SK-N-SH (cell line): Measurements from ENCODE around the gene C16orf96. TPM values are rescaled to one million over a fixed set of nuclear protein-coding genes. Genes with fewer than 3 reads are reported as not detected.

ENCODE experiments used
- CTCF ChIA-PET: fragments of 300-600, 350-600 bp; formaldehyde crosslinking; extraction: SDS; loops from one replicate; lab custom pipeline; 2021; lab: Yijun Ruan, JAX
- POLR2A ChIA-PET: fragments of 350-600 bp; sonication (Branson Sonifier 250); formaldehyde crosslinking; extraction: SDS; loops from one replicate; lab custom pipeline; 2020; ENCODE audit warnings: antibody characterized with exemption, inconsistent platforms; lab: Yijun Ruan, JAX
- DNase-seq: peaks from one replicate; pipeline ENCODE4 v3.0.0; 2012
- H2AFZ ChIP-seq: fragments of 200-600 bp; sonication (generic); 2 replicates; pipeline ENCODE4 v1.8.1; 2016; ENCODE audit warnings: antibody characterized with exemption, mild to moderate bottlenecking, low read depth
- H3F3A ChIP-seq: fragments of 200-600 bp; sonication (generic); replicated peaks from 2 replicates; pipeline ENCODE3; 2016; ENCODE audit warnings: antibody characterized with exemption, mild to moderate bottlenecking; ENCODE audit not compliant: insufficient read depth
- H3K27ac ChIP-seq, 2 experiments: fragments of 200-500 bp in 1 of 2; fragments of 200-600 bp in 1 of 2; sonication (Bioruptor generic) in 1 of 2; sonication (generic), shearing (Covaris generic) in 1 of 2; 2 replicates each; pipeline versions ENCODE4 v1.5.1 to v1.6.1; 2014 to 2016; ENCODE audit warnings: low read depth in 2 of 2, inconsistent platforms in 1 of 2, low read length in 1 of 2, mild to moderate bottlenecking in 1 of 2, mixed read lengths in 1 of 2
- H3K27me3 ChIP-seq: fragments of 200-600 bp; sonication (generic), shearing (Covaris generic); 2 replicates; pipeline ENCODE4 v1.6.1; 2016; ENCODE audit warnings: mixed run types; ENCODE audit not compliant: insufficient read depth
- H3K36me3 ChIP-seq, 2 experiments: fragments of 200-500 bp in 1 of 2; fragments of 200-600 bp in 1 of 2; sonication (Bioruptor generic) in 1 of 2; sonication (generic) in 1 of 2; replicated peaks in 1 of 2; 2 replicates each; pipeline versions ENCODE3 to v1.5.1; 2014 to 2016; ENCODE audit warnings: low read length in 1 of 2, mild to moderate bottlenecking in 1 of 2; ENCODE audit not compliant: insufficient read depth in 2 of 2, control insufficient read depth in 1 of 2
- H3K4me1 ChIP-seq, 2 experiments: fragments of 200-500 bp in 1 of 2; fragments of 200-600 bp in 1 of 2; sonication (Bioruptor generic) in 1 of 2; sonication (generic), shearing (Covaris generic) in 1 of 2; 2 replicates each; pipeline versions ENCODE4 v1.5.1 to v1.6.1; 2014 to 2016; ENCODE audit warnings: low read depth in 1 of 2, low read length in 1 of 2, mixed run types in 1 of 2; ENCODE audit not compliant: insufficient read depth in 2 of 2, control insufficient read depth in 1 of 2
- H3K4me2 ChIP-seq: fragments of 200-600 bp; sonication (generic), shearing (Covaris generic); 2 replicates; pipeline ENCODE4 v1.6.1; 2017; ENCODE audit warnings: mixed run types
- H3K4me3 ChIP-seq, 2 experiments: fragments of 200-500 bp in 1 of 2; fragments of 200-600 bp in 1 of 2; sonication (Bioruptor generic) in 1 of 2; sonication (generic), shearing (Covaris generic) in 1 of 2; 2 replicates each; pipeline versions ENCODE4 v1.5.1 to v1.8.1; 2014 to 2016; ENCODE audit warnings: low read depth in 2 of 2, inconsistent platforms in 1 of 2, low read length in 1 of 2, mild to moderate bottlenecking in 1 of 2, mixed read lengths in 1 of 2, moderate library complexity in 1 of 2
- H3K79me2 ChIP-seq: fragments of 200-600 bp; sonication (generic); 2 replicates; pipeline ENCODE4 v1.8.1; 2017; ENCODE audit warnings: mild to moderate bottlenecking; ENCODE audit not compliant: insufficient read depth
- H3K9ac ChIP-seq: fragments of 200-600 bp; sonication (generic); 2 replicates; pipeline ENCODE4 v1.6.1; 2017; ENCODE audit warnings: mixed run types
- H3K9me2 ChIP-seq: fragments of 200-600 bp; sonication (generic); 2 replicates; pipeline ENCODE4 v1.6.1; 2017; ENCODE audit warnings: mixed run types
- H3K9me3 ChIP-seq: fragments of 200-600 bp; sonication (generic); 2 replicates; pipeline ENCODE4 v1.6.1; 2017; ENCODE audit warnings: mixed run types, mild to moderate bottlenecking, moderate library complexity
- H4K20me1 ChIP-seq: fragments of 200-600 bp; sonication (generic); 2 replicates; pipeline ENCODE4 v1.6.1; 2017; ENCODE audit warnings: mild to moderate bottlenecking, mixed run types; ENCODE audit not compliant: insufficient read depth
- CHD2 ChIP-seq: fragments of 150-350 bp; IDR thresholded peaks from 2 replicates; pipeline ENCODE4 v1.6.1; 2018; ENCODE audit warnings: low read length; ENCODE audit not compliant: partially characterized antibody
- FOXM1 ChIP-seq: IDR thresholded peaks from 2 replicates; pipeline ENCODE4 v1.4.0; 2012; ENCODE audit warnings: low read depth, mild to moderate bottlenecking
- JUND ChIP-seq: IDR thresholded peaks from 2 replicates; pipeline ENCODE4 v1.4.0; 2012
- MXI1 ChIP-seq: IDR thresholded peaks from 2 replicates; pipeline ENCODE4 v1.6.1; 2012; ENCODE audit warnings: mild to moderate bottlenecking, low read depth, low read length, improper control_type of control experiment
- NRF1 ChIP-seq: IDR thresholded peaks from 2 replicates; pipeline ENCODE4 v1.6.1; 2012; ENCODE audit warnings: low read depth, mild to moderate bottlenecking, low read length
- RFX5 ChIP-seq: IDR thresholded peaks from 2 replicates; pipeline ENCODE4 v1.6.1; 2012; ENCODE audit warnings: mild to moderate bottlenecking, improper control_type of control experiment, low read length
- TAF1 ChIP-seq: IDR thresholded peaks from 2 replicates; pipeline ENCODE4 v1.6.1; 2012; ENCODE audit warnings: low read depth, mild to moderate bottlenecking, low read length, moderate library complexity, borderline replicate concordance
- TCF12 ChIP-seq: IDR thresholded peaks from 2 replicates; pipeline ENCODE4 v1.4.0; 2012
- WGBS: methylation state at CpG from one replicate; pipeline ENCODE4 v1.1.6; 2017; ENCODE audit warnings: low lambda C conversion rate; 5-methylcytosine and 5-hydroxymethylcytosine counted together
- polyA plus RNA-seq, 3 experiments: library from polyadenylated mRNA; depleted of rRNA; stranded (reverse); fragments of >200 nt; gene quantifications; 2 replicates each; pipeline ENCODE4 v1.2.3, GENCODE V29; 2012
- TF ChIP-seq, protein P1 (sequence below): IDR thresholded peaks from 2 replicates; pipeline ENCODE4 v1.6.1; 2012; ENCODE audit warnings: mild to moderate bottlenecking, low read depth, low read length, moderate library complexity
- TF ChIP-seq, protein P2 (sequence below): fragments of 200-600 bp; sonication (generic); IDR thresholded peaks from 2 replicates; pipeline ENCODE4 v1.6.1; 2017; ENCODE audit warnings: antibody characterized with exemption, mild to moderate bottlenecking, moderate library complexity

C16orf96 gene
- polyA plus RNA-seq, 1 of the 3 experiments (the other 2 are of a cell fraction), result 0.05 TPM

DNA sequence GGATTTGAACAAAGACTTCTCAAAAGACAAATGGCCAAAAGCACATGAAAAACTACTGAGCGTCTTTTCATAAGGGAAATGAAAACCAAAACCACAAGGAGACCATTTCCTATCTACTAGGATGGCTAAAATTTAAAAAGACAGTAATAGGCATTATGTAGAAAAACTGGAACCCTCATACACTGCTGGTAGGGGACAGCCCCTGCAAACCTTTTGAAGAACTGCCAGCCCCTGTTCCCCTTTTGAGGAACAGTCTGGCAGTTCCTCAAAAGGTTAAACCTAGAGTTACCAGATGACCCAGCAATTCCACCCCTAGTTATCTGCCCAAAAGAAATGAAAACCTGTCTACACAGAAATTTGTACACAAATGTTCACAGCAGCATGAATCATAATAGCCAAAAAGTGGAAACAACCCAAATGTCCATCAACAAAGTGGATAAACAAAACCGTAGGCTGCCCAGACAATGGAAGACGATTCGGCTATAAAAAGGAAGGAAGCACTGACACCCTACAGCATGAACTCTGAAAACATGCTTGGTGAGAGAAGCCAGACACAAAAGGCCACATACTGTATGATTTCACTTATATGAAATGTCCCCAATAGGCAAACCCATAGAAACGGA lies 40.4 kb upstream of the C16orf96 start:
- peaks cover 4% of the 10 kb centered on the region for H3F3A ChIP-seq
- H3K36me3 ChIP-seq, result peaks cover 5 to 27% of the 10 kb centered on the region in 2 experiments
- no peaks in the 10 kb centered on the region for H3K9me3 ChIP-seq
- TF ChIP-seq TCF12 (no peak), TAF1 (no peak), FOXM1 (no peak), NRF1 (no peak), CHD2 (no peak), JUND (no peak), MXI1 (no peak), RFX5 (no peak)
- TF ChIP-seq, protein P1, sequence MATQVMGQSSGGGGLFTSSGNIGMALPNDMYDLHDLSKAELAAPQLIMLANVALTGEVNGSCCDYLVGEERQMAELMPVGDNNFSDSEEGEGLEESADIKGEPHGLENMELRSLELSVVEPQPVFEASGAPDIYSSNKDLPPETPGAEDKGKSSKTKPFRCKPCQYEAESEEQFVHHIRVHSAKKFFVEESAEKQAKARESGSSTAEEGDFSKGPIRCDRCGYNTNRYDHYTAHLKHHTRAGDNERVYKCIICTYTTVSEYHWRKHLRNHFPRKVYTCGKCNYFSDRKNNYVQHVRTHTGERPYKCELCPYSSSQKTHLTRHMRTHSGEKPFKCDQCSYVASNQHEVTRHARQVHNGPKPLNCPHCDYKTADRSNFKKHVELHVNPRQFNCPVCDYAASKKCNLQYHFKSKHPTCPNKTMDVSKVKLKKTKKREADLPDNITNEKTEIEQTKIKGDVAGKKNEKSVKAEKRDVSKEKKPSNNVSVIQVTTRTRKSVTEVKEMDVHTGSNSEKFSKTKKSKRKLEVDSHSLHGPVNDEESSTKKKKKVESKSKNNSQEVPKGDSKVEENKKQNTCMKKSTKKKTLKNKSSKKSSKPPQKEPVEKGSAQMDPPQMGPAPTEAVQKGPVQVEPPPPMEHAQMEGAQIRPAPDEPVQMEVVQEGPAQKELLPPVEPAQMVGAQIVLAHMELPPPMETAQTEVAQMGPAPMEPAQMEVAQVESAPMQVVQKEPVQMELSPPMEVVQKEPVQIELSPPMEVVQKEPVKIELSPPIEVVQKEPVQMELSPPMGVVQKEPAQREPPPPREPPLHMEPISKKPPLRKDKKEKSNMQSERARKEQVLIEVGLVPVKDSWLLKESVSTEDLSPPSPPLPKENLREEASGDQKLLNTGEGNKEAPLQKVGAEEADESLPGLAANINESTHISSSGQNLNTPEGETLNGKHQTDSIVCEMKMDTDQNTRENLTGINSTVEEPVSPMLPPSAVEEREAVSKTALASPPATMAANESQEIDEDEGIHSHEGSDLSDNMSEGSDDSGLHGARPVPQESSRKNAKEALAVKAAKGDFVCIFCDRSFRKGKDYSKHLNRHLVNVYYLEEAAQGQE, result no peak
- TF ChIP-seq, protein P2, sequence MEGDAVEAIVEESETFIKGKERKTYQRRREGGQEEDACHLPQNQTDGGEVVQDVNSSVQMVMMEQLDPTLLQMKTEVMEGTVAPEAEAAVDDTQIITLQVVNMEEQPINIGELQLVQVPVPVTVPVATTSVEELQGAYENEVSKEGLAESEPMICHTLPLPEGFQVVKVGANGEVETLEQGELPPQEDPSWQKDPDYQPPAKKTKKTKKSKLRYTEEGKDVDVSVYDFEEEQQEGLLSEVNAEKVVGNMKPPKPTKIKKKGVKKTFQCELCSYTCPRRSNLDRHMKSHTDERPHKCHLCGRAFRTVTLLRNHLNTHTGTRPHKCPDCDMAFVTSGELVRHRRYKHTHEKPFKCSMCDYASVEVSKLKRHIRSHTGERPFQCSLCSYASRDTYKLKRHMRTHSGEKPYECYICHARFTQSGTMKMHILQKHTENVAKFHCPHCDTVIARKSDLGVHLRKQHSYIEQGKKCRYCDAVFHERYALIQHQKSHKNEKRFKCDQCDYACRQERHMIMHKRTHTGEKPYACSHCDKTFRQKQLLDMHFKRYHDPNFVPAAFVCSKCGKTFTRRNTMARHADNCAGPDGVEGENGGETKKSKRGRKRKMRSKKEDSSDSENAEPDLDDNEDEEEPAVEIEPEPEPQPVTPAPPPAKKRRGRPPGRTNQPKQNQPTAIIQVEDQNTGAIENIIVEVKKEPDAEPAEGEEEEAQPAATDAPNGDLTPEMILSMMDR, result no peak
- TF ChIP-seq, all 33 proteins: peak for 0
- H3K9me2 ChIP-seq, result no peaks in the 10 kb centered on the region
- peaks cover 9% of the 10 kb centered on the region; the same call in 1 of the 2 replicates for H3K79me2 ChIP-seq
- peaks cover 10% of the 10 kb centered on the region; the same call in 1 of the 2 replicates for H4K20me1 ChIP-seq
- no peak overlapping the region for H3K9ac ChIP-seq
- H3K4me3 ChIP-seq, result no peak overlapping the region
- CTCF ChIA-PET, result interaction anchor here (0.9 to 11.4 kb wide), 6 partner anchors 9 to 441 kb away, joined by 3 to 182 read pairs (median 21); no protein-coding TSS in a partner anchor
- H3K4me2 ChIP-seq, result no peak overlapping the region
- no peak overlapping the region for H2AFZ ChIP-seq
- POLR2A ChIA-PET, result interaction anchor here (0.5 kb wide), 1 partner anchor 14 kb away, joined by 3 read pairs; no protein-coding TSS in a partner anchor
- DNase-seq, result no peak
- 91% methylated on average over 5 of the region's 5 CpGs for WGBS
- no peaks in the 10 kb centered on the region; a peak in 1 of 4 replicates for H3K4me1 ChIP-seq
- H3K27ac ChIP-seq, result no peak overlapping the region
- no peaks in the 10 kb centered on the region for H3K27me3 ChIP-seq
